ENCODE measurements around the gene MYO5B.

DNA sequence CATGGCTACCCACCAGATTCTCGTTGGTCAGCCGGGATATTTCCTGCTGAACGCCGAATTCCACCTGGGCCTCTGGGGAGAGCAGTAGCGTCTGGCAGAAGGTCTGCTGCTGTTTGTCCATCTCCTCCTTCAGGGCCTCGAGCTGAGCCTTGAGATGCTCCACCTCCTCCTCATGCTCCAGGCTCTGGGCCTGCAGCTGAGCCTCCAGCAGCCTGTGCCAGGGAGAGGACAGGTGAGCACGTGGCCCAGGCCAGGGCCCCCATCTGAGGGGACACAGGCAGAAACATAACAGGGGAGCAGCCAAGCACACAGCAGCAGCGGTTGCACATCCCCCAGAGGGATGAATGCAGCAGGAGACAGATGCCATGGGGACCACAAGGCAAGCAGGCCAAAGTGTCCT is 341.5 kb downstream of the MYO5B start:
- TF ChIP-seq POLR2AphosphoS5 (IDR thresholded peaks at IDR 0.05) (no peak), EZH2 (IDR thresholded peaks at IDR 0.05; ENCODE audit: borderline replicate concordance, insufficient read depth, low read length, poor library complexity, severe bottlenecking) (no peak), SMC3 (conservative IDR thresholded peaks at IDR 0.05; ENCODE audit: poor library complexity) (no peak), RAD21 (conservative IDR thresholded peaks at IDR 0.05) (no peak), MXI1 (conservative IDR thresholded peaks at IDR 0.05; ENCODE audit: poor library complexity, severe bottlenecking) (no peak), EP300 (conservative IDR thresholded peaks at IDR 0.05; ENCODE audit: poor library complexity, severe bottlenecking) (no peak), TAF1 (IDR thresholded peaks at IDR 0.05; ENCODE audit: low read depth) (no peak)
- TF ChIP-seq, protein P1, sequence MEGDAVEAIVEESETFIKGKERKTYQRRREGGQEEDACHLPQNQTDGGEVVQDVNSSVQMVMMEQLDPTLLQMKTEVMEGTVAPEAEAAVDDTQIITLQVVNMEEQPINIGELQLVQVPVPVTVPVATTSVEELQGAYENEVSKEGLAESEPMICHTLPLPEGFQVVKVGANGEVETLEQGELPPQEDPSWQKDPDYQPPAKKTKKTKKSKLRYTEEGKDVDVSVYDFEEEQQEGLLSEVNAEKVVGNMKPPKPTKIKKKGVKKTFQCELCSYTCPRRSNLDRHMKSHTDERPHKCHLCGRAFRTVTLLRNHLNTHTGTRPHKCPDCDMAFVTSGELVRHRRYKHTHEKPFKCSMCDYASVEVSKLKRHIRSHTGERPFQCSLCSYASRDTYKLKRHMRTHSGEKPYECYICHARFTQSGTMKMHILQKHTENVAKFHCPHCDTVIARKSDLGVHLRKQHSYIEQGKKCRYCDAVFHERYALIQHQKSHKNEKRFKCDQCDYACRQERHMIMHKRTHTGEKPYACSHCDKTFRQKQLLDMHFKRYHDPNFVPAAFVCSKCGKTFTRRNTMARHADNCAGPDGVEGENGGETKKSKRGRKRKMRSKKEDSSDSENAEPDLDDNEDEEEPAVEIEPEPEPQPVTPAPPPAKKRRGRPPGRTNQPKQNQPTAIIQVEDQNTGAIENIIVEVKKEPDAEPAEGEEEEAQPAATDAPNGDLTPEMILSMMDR (IDR thresholded peaks at IDR 0.05; ENCODE audit: poor library complexity, severe bottlenecking), result no peak
